Spleen (tissue), 7 donors: ENCODE results near the gene CA10.

Experiments
- CTCF ChIP-seq, 11 experiments: fragments of 200-600 bp in 7 of 11; fragments of 450-650 bp in 4 of 11; sonication (generic) in 4 of 11; IDR thresholded peaks in 8 of 11; conservative IDR thresholded peaks in 3 of 11; 1 replicate in 7 of 11; 2 replicates in 4 of 11; pipeline versions ENCODE4 v1.4.0 to v1.8.0; 2016 to 2021; ENCODE audit warnings: antibody characterized with exemption in 11 of 11, inconsistent platforms in 4 of 11, mild to moderate bottlenecking in 1 of 11
- POLR2A ChIP-seq, 3 donors: fragments of 450-650 bp; IDR thresholded peaks; one replicate each; pipeline ENCODE4 v1.5.1; 2017; ENCODE audit warnings: antibody characterized with exemption in 3 of 3, mild to moderate bottlenecking in 1 of 3
- donor health status: DM: no; HTN: no; CAD: no; lungs with moderate emphysema.
- donor health status: DM: no; HTN: no; CAD: no.
- donor health status: DM: no; HTN: no; CAD: no.

GRCh38 chr17:52071712-52072111 is 86.8 kb downstream of the CA10 start:
- TF ChIP-seq CTCF (IDR thresholded peaks at IDR 0.05 in 8 of 11, conservative IDR thresholded peaks at IDR 0.05 in 3 of 11) (no peak), POLR2A (IDR thresholded peaks at IDR 0.05) (no peak)
